NCI-H510A treated with DMSO at 0.1 percent for 48 hours (cell line): ENCODE measurements around the gene RFX1.
"Not testable (repeated sequence)": the region's sequence is repeated elsewhere in the genome, so short reads cannot be mapped to it uniquely, and the experiment has no call there.

Experiments used
- DNase-seq: peaks from one replicate; lab custom pipeline; 2025; lab: John Stamatoyannopoulos, UW

The RFX1 gene

GRCh38 chr19:14027856-14028450 is 21.8 kb upstream of the RFX1 start, which contains the start of gene RLN3:
RLN3 (plus strand) TSS chr19:14028148; CDS start chr19:14028205, 57 bp downstream.
- no peak for DNase-seq

- not testable (repeated sequence) for DNase-seq
These were observed 20.6 kb upstream of the RFX1 start for GRCh38 chr19:14026652-14027192.

- peak; percentile 69 for DNase-seq
These were observed 17.5 kb upstream of the RFX1 start for GRCh38 chr19:14023404-14024235.

GRCh38 chr19:14022469-14022868 is 16.3 kb upstream of the RFX1 start:
- DNase-seq: no peak

GRCh38 chr19:14021474-14021873 is 15.4 kb upstream of the RFX1 start:
- no peak for DNase-seq

GRCh38 chr19:14019739-14020138 is 13.6 kb upstream of the RFX1 start:
- not testable (repeated sequence) for DNase-seq

GRCh38 chr19:14019100-14019499 is 13.0 kb upstream of the RFX1 start:
- no peak for DNase-seq

- no peak for DNase-seq
These were observed 9.5 kb upstream of the RFX1 start for GRCh38 chr19:14015524-14016035.

- DNase-seq: no peak
These were observed 6.3 kb upstream of the RFX1 start for GRCh38 chr19:14012378-14012915.

GRCh38 chr19:14006766-14007562 is 844 bp upstream of the RFX1 start:
- no peak for DNase-seq

- peak; percentile 22 for DNase-seq
These were observed 603 bp downstream of the RFX1 start for GRCh38 chr19:14005349-14006084.

- DNase-seq: no peak
These were observed 1.3 kb downstream of the RFX1 start for GRCh38 chr19:14004619-14005348.

- no peak for DNase-seq
These were observed 2.7 kb downstream of the RFX1 start for GRCh38 chr19:14003251-14004055.

- no peak for DNase-seq
These were observed 3.4 kb downstream of the RFX1 start for GRCh38 chr19:14002571-14003250.

- DNase-seq: no peak
These were observed 5.3 kb downstream of the RFX1 start for GRCh38 chr19:14000691-14001375.

GRCh38 chr19:13999085-13999484 is 7.0 kb downstream of the RFX1 start:
- DNase-seq: no peak

- no peak for DNase-seq
These were observed 7.7 kb downstream of the RFX1 start for GRCh38 chr19:13998426-13998825.

- no peak for DNase-seq
These were observed 8.5 kb downstream of the RFX1 start for GRCh38 chr19:13997631-13997962.
